HCT116 (cell line): ENCODE results near the gene CHST11. TPM values are rescaled to one million over a fixed set of nuclear protein-coding genes. Genes with fewer than 3 reads are reported as not detected.

ENCODE experiments used
- ATAC-seq: fragments of 200-7000 bp; cut with Tn5 transposase; 2 replicates; pipeline ENCODE4 v1.9.1; 2020; ENCODE audit warnings: mild to moderate bottlenecking, moderate library complexity
- BruUV-seq: library from RNA; stranded (reverse); fragments of 400-500 nt; replicated peaks from 2 replicates; lab custom pipeline; 2021; lab: Mats Ljungman, UMichigan
- CTCF ChIA-PET: fragments of 300-600 bp; sonication (Branson Sonifier 250); formaldehyde crosslinking; loops from one replicate; lab custom pipeline; 2021; ENCODE audit warnings: antibody characterized with exemption; lab: Charles Lee
- POLR2A ChIA-PET: fragments of 300-600, 350-600 bp; sonication (Branson Sonifier 250); formaldehyde crosslinking; loops from one replicate; lab custom pipeline; 2021; ENCODE audit warnings: antibody characterized with exemption; lab: Charles Lee
- RAD21 ChIA-PET, 2 experiments: fragments of 300-600 bp; sonication (Branson Sonifier 250); formaldehyde crosslinking; loops; one replicate each; lab custom pipeline; 2023; ENCODE audit warnings: low total read pairs in 2 of 2; ENCODE audit not compliant: uncharacterized antibody in 2 of 2, unreplicated experiment in 2 of 2, low non-redundant PET in 1 of 2; lab: Charles Lee
- DNase-seq: peaks from one replicate; pipeline ENCODE4 v3.0.0-alpha.2; 2010; ENCODE audit warnings: low read depth, low spot score
- H2AFZ ChIP-seq: fragments of 200-600 bp; shearing (Covaris generic), sonication (generic); 2 replicates; pipeline ENCODE4 v1.6.1; 2017; ENCODE audit warnings: low read depth, mixed run types, mixed read lengths, antibody characterized with exemption, low read length; ENCODE audit not compliant: poor library complexity, severe bottlenecking
- H3K27ac ChIP-seq: 2 replicates; pipeline ENCODE4 v1.5.1; 2012; ENCODE audit warnings: low read depth, low read length
- H3K27me3 ChIP-seq: fragments of 200-600 bp; sonication (generic); 2 replicates; pipeline ENCODE4 v1.6.1; 2016; ENCODE audit warnings: mixed run types, low read length, mixed read lengths; ENCODE audit not compliant: insufficient read depth
- H3K36me3 ChIP-seq, 2 experiments: fragments of 200-500 bp in 1 of 2; fragments of 200-600 bp in 1 of 2; sonication (Bioruptor generic) in 1 of 2; sonication (generic) in 1 of 2; 2 replicates each; pipeline versions ENCODE4 v1.5.1 to v1.6.1; 2014 to 2016; ENCODE audit warnings: low read length in 2 of 2, inconsistent platforms in 1 of 2, mixed read lengths in 1 of 2, mixed run types in 1 of 2; ENCODE audit not compliant: insufficient read depth in 2 of 2, control insufficient read depth in 1 of 2
- H3K4me1 ChIP-seq, 2 experiments: fragments of 200-600 bp in 1 of 2; sonication (generic) in 1 of 2; 2 replicates each; pipeline versions ENCODE4 v1.5.1 to v1.6.1; 2012 to 2017; ENCODE audit warnings: low read length in 2 of 2, inconsistent platforms in 1 of 2, mild to moderate bottlenecking in 1 of 2, mixed read lengths in 1 of 2, mixed run types in 1 of 2, moderate library complexity in 1 of 2; ENCODE audit not compliant: insufficient read depth in 2 of 2, control insufficient read depth in 1 of 2
- H3K4me2 ChIP-seq: fragments of 200-600 bp; sonication (generic); 2 replicates; pipeline ENCODE4 v1.6.1; 2017; ENCODE audit warnings: mixed run types, low read length, mixed read lengths
- H3K4me3 ChIP-seq, 2 experiments: fragments of 200-600 bp in 1 of 2; sonication (generic) in 1 of 2; replicated peaks in 1 of 2; 2 replicates each; pipeline ENCODE4 v1.5.1; 2011 to 2016; ENCODE audit warnings: low read length in 2 of 2, control low read depth in 1 of 2, low read depth in 1 of 2, mild to moderate bottlenecking in 1 of 2, mixed read lengths in 1 of 2, mixed run types in 1 of 2
- H3K79me2 ChIP-seq: fragments of 200-600 bp; sonication (generic); 2 replicates; pipeline ENCODE4 v1.6.1; 2017; ENCODE audit warnings: mild to moderate bottlenecking, mixed run types, low read length, moderate library complexity, mixed read lengths; ENCODE audit not compliant: insufficient read depth
- H3K9ac ChIP-seq: fragments of 200-600 bp; sonication (generic); 2 replicates; pipeline ENCODE4 v1.6.1; 2016; ENCODE audit warnings: low read length, mixed read lengths
- H3K9me2 ChIP-seq: fragments of 200-600 bp; sonication (generic), shearing (Covaris generic); 2 replicates; pipeline ENCODE4 v1.6.1; 2017; ENCODE audit warnings: mixed run types, mild to moderate bottlenecking, moderate library complexity; ENCODE audit not compliant: insufficient read depth
- H3K9me3 ChIP-seq, 2 experiments: fragments of 200-500 bp in 1 of 2; fragments of 200-600 bp in 1 of 2; sonication (Bioruptor generic) in 1 of 2; sonication (generic) in 1 of 2; 2 replicates each; pipeline ENCODE4 v1.6.1; 2014 to 2017; ENCODE audit warnings: low read length in 2 of 2, mixed read lengths in 2 of 2, inconsistent platforms in 1 of 2, low read depth in 1 of 2, mild to moderate bottlenecking in 1 of 2, mixed run types in 1 of 2, moderate library complexity in 1 of 2; ENCODE audit not compliant: control insufficient read depth in 1 of 2, insufficient read depth in 1 of 2
- H4K20me1 ChIP-seq: fragments of 200-600 bp; sonication (generic), shearing (Covaris generic); 2 replicates; pipeline ENCODE4 v1.6.1; 2017; ENCODE audit warnings: mixed run types, mild to moderate bottlenecking, moderate library complexity; ENCODE audit not compliant: insufficient read depth
- CBX3 ChIP-seq: IDR thresholded peaks from 2 replicates; pipeline ENCODE4 v1.6.1; 2012; ENCODE audit warnings: low read depth
- CTCF ChIP-seq, 3 experiments: fragments of 200-600 bp in 1 of 3; sonication (generic) in 1 of 3; IDR thresholded peaks in 2 of 3; conservative IDR thresholded peaks in 1 of 3; 2 replicates each; pipeline ENCODE4 v1.5.1; 2012 to 2017; ENCODE audit warnings: low read depth in 2 of 3, low read length in 2 of 3, antibody characterized with exemption in 1 of 3, borderline replicate concordance in 1 of 3, control low read depth in 1 of 3, mild to moderate bottlenecking in 1 of 3, mixed read lengths in 1 of 3, mixed run types in 1 of 3, moderate library complexity in 1 of 3; ENCODE audit not compliant: insufficient read depth in 1 of 3
- EGR1 ChIP-seq: IDR thresholded peaks from 2 replicates; pipeline ENCODE4 v1.6.1; 2012; ENCODE audit warnings: low read depth
- FOSL1 ChIP-seq: IDR thresholded peaks from 2 replicates; pipeline ENCODE4 v1.6.1; 2012; ENCODE audit warnings: low read depth
- POLR2AphosphoS5 ChIP-seq: IDR thresholded peaks from 2 replicates; pipeline ENCODE4 v1.6.1; 2011; ENCODE audit warnings: mild to moderate bottlenecking, low read depth, low read length, moderate library complexity
- SIN3A ChIP-seq: IDR thresholded peaks from 2 replicates; pipeline ENCODE4 v1.6.1; 2012; ENCODE audit warnings: low read depth
- SP1 ChIP-seq: IDR thresholded peaks from 2 replicates; pipeline ENCODE4 v1.6.1; 2012; ENCODE audit warnings: low read depth
- TCF7L2 ChIP-seq: IDR thresholded peaks from 2 replicates; pipeline ENCODE4 v1.7.0; 2011; ENCODE audit warnings: borderline replicate concordance, inconsistent platforms; ENCODE audit not compliant: insufficient read depth, insufficient read length; ENCODE audit errors: extremely low read depth
- ZBTB33 ChIP-seq: IDR thresholded peaks from 2 replicates; pipeline ENCODE4 v1.6.1; 2011; ENCODE audit warnings: mild to moderate bottlenecking, low read length, moderate library complexity; ENCODE audit not compliant: insufficient replicate concordance; ENCODE audit errors: extremely low read depth
- ZFX ChIP-seq: fragments of 450-650 bp; IDR thresholded peaks from 2 replicates; pipeline ENCODE4 v1.6.1; 2017
- intact Hi-C: fragments of 100-400 bp; cut with micrococcal nuclease; formaldehyde crosslinking; loops from 2 replicates; pipeline ENCODE4 v1.10.0; 2022
- total RNA-seq: library from RNA; stranded (reverse); gene quantifications from one replicate; pipeline ENCODE4 v1.2.1, GENCODE V29; 2021; ENCODE audit not compliant: unreplicated experiment

Gene CHST11
- total RNA-seq, 1 experiment from 2014 or later = 10.1 TPM

- TF ChIP-seq CTCF (IDR thresholded peaks at IDR 0.05 in 2 of 3, conservative IDR thresholded peaks at IDR 0.05 in 1 of 3; ENCODE audit: borderline replicate concordance in 1 of 3, insufficient read depth in 1 of 3, low read depth in 2 of 3, low read length in 2 of 3) = no peak
These were observed 1.8 kb upstream of the CHST11 start (continued) for GRCh38 chr12:104454997-104455396.

GRCh38 chr12:104455578-104456416, 951 bp upstream of the CHST11 start:
- CTCF ChIA-PET = no interaction called here
- Histone ChIP-seq H3K9ac (peak overlapping the region; percentile 65), H3K9me2 (no peaks in the 10 kb centered on the region), H3K4me3 (peak overlapping the region; percentile 53 to 72)
- TF ChIP-seq ZFX (no peak), POLR2AphosphoS5 (no peak), TCF7L2 (no peak), FOSL1 (no peak), CBX3 (no peak), EGR1 (no peak), ZBTB33 (no peak), SIN3A (no peak), SP1 (no peak)
- TF ChIP-seq, all 23 proteins: peak for 0
- ChIA-PET POLR2A (no interaction called here), RAD21 (no interaction called here)
- Histone ChIP-seq H3K36me3 (no peaks in the 10 kb centered on the region), H3K4me2 (peak overlapping the region; percentile 82), H3K27ac (no peak overlapping the region), H2AFZ (no peak overlapping the region), H3K79me2 (peaks cover 16% of the 10 kb centered on the region), H3K27me3 (no peaks in the 10 kb centered on the region), H4K20me1 (no peaks in the 10 kb centered on the region), H3K9me3 (no peaks in the 10 kb centered on the region), H3K4me1 (peaks cover 9 to 35% of the 10 kb centered on the region in 2 experiments)
- DNase-seq (no peak), ATAC-seq (no peak)
- intact Hi-C loops = no loop called here
- no TSS peak for BruUV-seq
